ENCODE results near the gene HES7.

GRCh38 chr17:8145811-8146210 lies 21.9 kb upstream of the HES7 start:
- TF ChIP-seq CTCF (conservative IDR thresholded peaks at IDR 0.05 in 1 of 2, IDR thresholded peaks at IDR 0.05 in 1 of 2; ENCODE audit: extremely low read depth in 1 of 2, insufficient read depth in 1 of 2, low read depth in 1 of 2, low read length in 2 of 2) (no peak), EZH2 (IDR thresholded peaks at IDR 0.05; ENCODE audit: borderline replicate concordance, low read length) (no peak)
